ENCODE measurements around the gene IP6K1. TPM values are rescaled to one million over a fixed set of nuclear protein-coding genes. Genes with fewer than 3 reads are reported as not detected.

Gene IP6K1
- total and polyA plus RNA-seq, 10 of the 15 experiments (the other 5 are each of a cell fraction or from before 2014, with no cell fraction given), result 1.3 to 30.6 (median 18.2) TPM

- Histone ChIP-seq H3K9me3 (replicated peaks; ENCODE audit: control insufficient read depth, insufficient read depth, low read length) (no peaks in the 10 kb centered on the region), H3K4me3 (no peak overlapping the region), H3K4me1 (ENCODE audit: control insufficient read depth, insufficient read depth, low read length) (no peaks in the 10 kb centered on the region), H3K27me3 (replicated peaks in 1 of 2; ENCODE audit: control insufficient read depth in 2 of 2, insufficient read depth in 2 of 2, low read length in 1 of 2) (no peaks in the 10 kb centered on the region), H3K36me3 (ENCODE audit: control insufficient read depth in 2 of 2, insufficient read depth in 2 of 2, low read length in 1 of 2) (peaks cover 9 to 17% of the 10 kb centered on the region in 2 experiments), H4K20me1 (ENCODE audit: control insufficient read depth, insufficient read depth) (no peaks in the 10 kb centered on the region), H3K9ac (ENCODE audit: control insufficient read depth, insufficient read depth, low read length) (no peak overlapping the region), H2AFZ (ENCODE audit: control insufficient read depth, low read depth, low read length) (no peak overlapping the region), H3K4me2 (ENCODE audit: control insufficient read depth, insufficient read depth) (no peak overlapping the region), H3K79me2 (ENCODE audit: control insufficient read depth, insufficient read depth, low read length) (no peaks in the 10 kb centered on the region), H3K27ac (ENCODE audit: control insufficient read depth, insufficient read depth) (no peak overlapping the region)
- no peak for DNase-seq (ENCODE audit: low read depth, low spot score)
- FAIRE-seq, result no peak
- no peak for ATAC-seq
- RAD21 ChIA-PET (ENCODE audit: unreplicated experiment), result no interaction called here
- intact Hi-C loops (cut with micrococcal nuclease; ENCODE audit: unreplicated experiment), result no loop called here
- TF ChIP-seq WRNIP1 (IDR thresholded peaks at IDR 0.05; ENCODE audit: borderline replicate concordance, low read depth, low read length) (no peak), BRCA1 (IDR thresholded peaks at IDR 0.05; ENCODE audit: low read depth, low read length) (no peak), CEBPZ (IDR thresholded peaks at IDR 0.05; ENCODE audit: low read depth, low read length) (no peak)
- CTCF ChIA-PET, result interaction anchor here (1.3 kb wide), 1 partner anchor 17 kb away, joined by 3 read pairs; no protein-coding TSS in a partner anchor
- POLR2A ChIA-PET, result no interaction called here
- in situ Hi-C loops (cut with MboI), result no loop called here
- SMC1A ChIA-PET (ENCODE audit: uncharacterized antibody, unreplicated experiment), result no interaction called here
- WGBS (ENCODE audit: insufficient coverage, insufficient replicate concordance, low lambda C conversion rate, missing lambda C conversion rate), result over 99% methylated on average over 11 of the region's 11 CpGs
- BruUV-seq (replicated peaks), result no TSS peak
Measured at GRCh38 chr3:49738067-49738713, 48.2 kb downstream of the IP6K1 start.
